ENCODE results near the gene FAM186B. TPM values are rescaled to one million over a fixed set of nuclear protein-coding genes. Genes with fewer than 3 reads are reported as not detected.

FAM186B gene
- total and polyA plus RNA-seq, 12 donors: 0.04 to 1.5 (median 0.66) TPM

DNA sequence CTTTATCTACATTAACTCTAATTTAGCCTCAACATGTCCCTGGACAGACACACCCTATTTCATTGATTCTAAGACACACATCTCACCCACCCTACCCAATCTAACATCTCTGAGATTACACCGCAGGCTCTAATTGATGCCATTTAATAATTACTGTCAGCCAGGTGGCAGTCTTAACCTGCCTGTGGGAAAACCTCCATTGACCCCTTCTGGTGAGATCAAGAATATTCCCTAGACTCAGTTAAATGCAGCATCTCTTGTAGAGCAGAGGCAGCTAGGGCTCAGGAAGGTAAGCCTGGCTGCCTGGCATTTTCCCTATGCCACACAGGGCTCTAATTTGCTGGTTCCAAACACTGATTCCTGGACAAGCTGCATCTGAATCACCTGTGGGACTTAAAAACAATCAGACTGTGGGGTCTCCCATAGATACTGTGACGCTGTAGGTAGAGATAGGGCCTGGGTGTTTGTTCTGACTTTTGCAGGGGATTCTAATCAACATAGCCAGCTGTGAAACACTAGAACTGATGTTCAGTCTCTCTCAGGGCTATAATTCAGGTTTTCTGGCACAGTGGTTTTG is 51.8 kb downstream of the FAM186B start:
- intact Hi-C loops (cut with DNase I): loop anchor here in 1 of 10 donors (2.0 kb wide), 1 partner anchor 27 kb away; no protein-coding TSS in a partner anchor
- Histone ChIP-seq H3K4me3 (no peak overlapping the region), H3K36me3 (peaks cover 0 to 30% (median 8%) of the 10 kb centered on the region in 9 donors), H3K27ac (peak overlapping the region in 1 of 10 donors; percentile 35), H3K4me1 (peaks cover 0 to 30% (median 19%) of the 10 kb centered on the region in 9 donors), H3K9me3 (no peaks in the 10 kb centered on the region), H3K27me3 (peaks cover 0 to 21% (median 1%) of the 10 kb centered on the region in 7 donors)
- DNase-seq (no peak), ATAC-seq (peak in 1 of 8 donors; percentile 15)
- TF ChIP-seq, protein P1, sequence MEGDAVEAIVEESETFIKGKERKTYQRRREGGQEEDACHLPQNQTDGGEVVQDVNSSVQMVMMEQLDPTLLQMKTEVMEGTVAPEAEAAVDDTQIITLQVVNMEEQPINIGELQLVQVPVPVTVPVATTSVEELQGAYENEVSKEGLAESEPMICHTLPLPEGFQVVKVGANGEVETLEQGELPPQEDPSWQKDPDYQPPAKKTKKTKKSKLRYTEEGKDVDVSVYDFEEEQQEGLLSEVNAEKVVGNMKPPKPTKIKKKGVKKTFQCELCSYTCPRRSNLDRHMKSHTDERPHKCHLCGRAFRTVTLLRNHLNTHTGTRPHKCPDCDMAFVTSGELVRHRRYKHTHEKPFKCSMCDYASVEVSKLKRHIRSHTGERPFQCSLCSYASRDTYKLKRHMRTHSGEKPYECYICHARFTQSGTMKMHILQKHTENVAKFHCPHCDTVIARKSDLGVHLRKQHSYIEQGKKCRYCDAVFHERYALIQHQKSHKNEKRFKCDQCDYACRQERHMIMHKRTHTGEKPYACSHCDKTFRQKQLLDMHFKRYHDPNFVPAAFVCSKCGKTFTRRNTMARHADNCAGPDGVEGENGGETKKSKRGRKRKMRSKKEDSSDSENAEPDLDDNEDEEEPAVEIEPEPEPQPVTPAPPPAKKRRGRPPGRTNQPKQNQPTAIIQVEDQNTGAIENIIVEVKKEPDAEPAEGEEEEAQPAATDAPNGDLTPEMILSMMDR (IDR thresholded peaks at IDR 0.05): peak in 7 of 9 donors; percentile 31 to 56 (median 45)
- 57 to 60% methylated on average over 2 of the region's 2 CpGs for WGBS, 2 donors

DNA sequence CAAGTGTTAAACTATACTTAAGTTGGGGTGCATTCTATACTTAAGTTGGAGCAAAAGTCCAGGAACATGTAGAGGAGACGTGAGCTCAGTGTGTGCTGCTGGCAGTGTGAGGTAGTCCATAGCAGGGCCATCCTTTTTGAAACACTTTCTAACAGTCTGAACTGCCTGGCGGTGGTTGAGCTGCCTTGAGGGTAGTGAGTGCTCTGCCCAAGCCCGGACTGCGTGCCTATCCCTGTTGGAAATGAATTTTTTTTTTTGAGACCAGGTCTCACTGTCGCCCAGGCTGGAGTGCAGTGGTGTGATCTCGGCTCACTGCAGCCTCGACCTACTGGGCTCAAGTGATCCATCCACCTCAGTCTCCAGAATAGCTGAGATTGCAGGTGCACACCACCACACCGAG is 52.5 kb downstream of the FAM186B start:
- TF ChIP-seq, protein P1 (IDR thresholded peaks at IDR 0.05): no peak
- H3K4me1 ChIP-seq: peaks cover 0 to 36% (median 23%) of the 10 kb centered on the region in 9 donors
- peaks cover 0 to 28% (median 7%) of the 10 kb centered on the region in 7 donors for H3K27me3 ChIP-seq
- intact Hi-C loops (cut with DNase I): loop anchor here in 1 of 10 donors (2.0 kb wide), 1 partner anchor 28 kb away; no protein-coding TSS in a partner anchor
- H3K9me3 ChIP-seq: no peaks in the 10 kb centered on the region
- peak overlapping the region in 5 of 10 donors; percentile 16 to 70 (median 60) for H3K27ac ChIP-seq
- H3K36me3 ChIP-seq: peaks cover 0 to 23% (median under 1%) of the 10 kb centered on the region in 9 donors
- ATAC-seq (no peak), DNase-seq (no peak)
- H3K4me3 ChIP-seq: no peak overlapping the region
- 81 to 83% methylated on average over 8 of the region's 8 CpGs for WGBS, 2 donors

DNA sequence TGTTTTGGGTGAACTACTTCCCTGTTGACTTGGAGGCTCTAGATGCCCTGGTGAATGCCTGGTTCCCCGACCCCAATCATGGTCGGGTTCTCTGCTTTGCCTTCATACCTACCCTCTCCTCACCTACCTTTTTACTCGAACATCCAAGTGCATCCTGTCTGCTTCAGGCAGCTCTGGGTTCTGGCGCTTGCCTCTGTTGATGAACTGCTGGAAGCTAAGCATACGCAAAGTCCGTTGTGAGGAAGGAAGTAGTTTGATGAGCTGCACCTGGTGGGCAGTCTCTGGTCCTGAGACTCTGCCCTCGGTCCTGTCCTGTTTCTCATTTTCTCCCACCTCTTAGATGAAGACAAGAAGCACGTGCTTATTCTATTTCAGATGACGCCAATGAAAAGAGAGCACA is 53.0 kb downstream of the FAM186B start:
- Histone ChIP-seq H3K27ac (peak overlapping the region in 8 of 10 donors; percentile 16 to 70 (median 50)), H3K27me3 (peaks cover 0 to 32% (median 11%) of the 10 kb centered on the region in 7 donors), H3K9me3 (no peaks in the 10 kb centered on the region), H3K4me3 (no peak overlapping the region), H3K36me3 (peaks cover 0 to 18% (median 0%) of the 10 kb centered on the region in 9 donors), H3K4me1 (peaks cover 0 to 36% (median 23%) of the 10 kb centered on the region in 9 donors)
- DNase-seq: no peak
- WGBS, 2 donors: 45% methylated on average over 9 of the region's 9 CpGs
- TF ChIP-seq, protein P1 (IDR thresholded peaks at IDR 0.05): no peak
- intact Hi-C loops (cut with DNase I): loop anchor here in 1 of 10 donors (2.0 kb wide), 1 partner anchor 28 kb away; no protein-coding TSS in a partner anchor
- no peak for ATAC-seq

DNA sequence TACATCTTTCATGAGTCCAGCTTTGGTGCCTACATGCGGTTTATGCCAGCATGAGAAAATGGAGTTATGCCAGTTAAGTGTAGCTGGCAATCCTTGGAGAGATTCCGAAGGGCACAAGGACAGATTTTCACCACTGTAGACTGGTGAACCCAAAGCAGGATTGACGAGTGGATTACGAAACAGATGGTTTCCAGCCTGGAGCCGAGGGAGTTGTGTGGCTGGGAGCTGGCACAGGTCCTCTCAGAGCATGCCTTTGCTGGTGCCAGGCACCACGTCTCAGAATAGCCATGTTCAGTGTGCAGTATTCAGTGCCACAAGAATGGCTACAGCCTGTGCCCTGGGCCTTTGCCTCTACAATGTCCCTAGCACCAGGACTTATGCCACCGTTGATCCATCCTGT is 53.4 kb downstream of the FAM186B start:
- Histone ChIP-seq H3K4me1 (peaks cover 0 to 36% (median 23%) of the 10 kb centered on the region in 9 donors), H3K27me3 (peaks cover 0 to 36% (median 14%) of the 10 kb centered on the region in 7 donors), H3K9me3 (no peaks in the 10 kb centered on the region), H3K27ac (peak overlapping the region in 8 of 10 donors; percentile 14 to 70 (median 56)), H3K4me3 (no peak overlapping the region), H3K36me3 (peaks cover 0 to 14% (median 0%) of the 10 kb centered on the region in 9 donors)
- TF ChIP-seq, protein P1 (IDR thresholded peaks at IDR 0.05): no peak
- intact Hi-C loops (cut with DNase I): loop anchor here in 1 of 10 donors (2.0 kb wide), 1 partner anchor 29 kb away; no protein-coding TSS in a partner anchor
- WGBS, 2 donors: 50 to 51% methylated on average over 7 of the region's 7 CpGs
- ATAC-seq: peak; percentile 30 to 84 (median 62)
- peak; percentile 29 to 49 for DNase-seq

Measured in heart right ventricle (tissue), 16 donors.